Activated CD4-positive, alpha-beta memory T cell treated with anti-CD3 and anti-CD28 coated beads, Interleukin-2, amount 10 ng/mL, durations not matched to agents 7 days and 5 days (primary cell): ENCODE results near the gene CCDC188. TPM values are rescaled to one million over a fixed set of nuclear protein-coding genes. Genes with fewer than 3 reads are reported as not detected.

ENCODE experiments used
- CTCF ChIA-PET: fragments of 350-600 bp; sonication (Branson Sonifier 250); formaldehyde crosslinking; loops from one replicate; lab custom pipeline; 2021; ENCODE audit warnings: antibody characterized with exemption, inconsistent platforms; lab: Charles Lee
- POLR2A ChIA-PET: fragments of 350-600 bp; sonication (Branson Sonifier 250); formaldehyde crosslinking; loops from one replicate; lab custom pipeline; 2021; ENCODE audit warnings: antibody characterized with exemption; lab: Charles Lee
- DNase-seq: peaks from one replicate; pipeline ENCODE4 v3.0.0-alpha.2; 2020
- H3K27ac Mint-ChIP-seq: one replicate; pipeline ENCODE4 v1.8.0; 2021; ENCODE audit warnings: mild to moderate bottlenecking, mixed read lengths
- H3K27me3 Mint-ChIP-seq: one replicate; pipeline ENCODE4 v1.8.0; 2021; ENCODE audit warnings: mixed read lengths
- H3K36me3 Mint-ChIP-seq: one replicate; pipeline ENCODE4 v1.8.0; 2021; ENCODE audit warnings: low read depth, mixed read lengths
- H3K4me1 Mint-ChIP-seq: one replicate; pipeline ENCODE4 v1.8.0; 2021; ENCODE audit warnings: mixed read lengths
- H3K4me3 Mint-ChIP-seq: one replicate; pipeline ENCODE4 v1.8.0; 2021; ENCODE audit warnings: mild to moderate bottlenecking, mixed read lengths
- H3K9me3 Mint-ChIP-seq: one replicate; pipeline ENCODE4 v1.8.0; 2021; ENCODE audit warnings: mixed read lengths
- total RNA-seq, 2 experiments: library from RNA; stranded (reverse); gene quantifications; one replicate each; pipeline ENCODE4 v1.2.3, GENCODE V29; 2021

CCDC188 gene
- total RNA-seq, 2 experiments from 2014 or later = 0.33 to 0.76 TPM

DNA sequence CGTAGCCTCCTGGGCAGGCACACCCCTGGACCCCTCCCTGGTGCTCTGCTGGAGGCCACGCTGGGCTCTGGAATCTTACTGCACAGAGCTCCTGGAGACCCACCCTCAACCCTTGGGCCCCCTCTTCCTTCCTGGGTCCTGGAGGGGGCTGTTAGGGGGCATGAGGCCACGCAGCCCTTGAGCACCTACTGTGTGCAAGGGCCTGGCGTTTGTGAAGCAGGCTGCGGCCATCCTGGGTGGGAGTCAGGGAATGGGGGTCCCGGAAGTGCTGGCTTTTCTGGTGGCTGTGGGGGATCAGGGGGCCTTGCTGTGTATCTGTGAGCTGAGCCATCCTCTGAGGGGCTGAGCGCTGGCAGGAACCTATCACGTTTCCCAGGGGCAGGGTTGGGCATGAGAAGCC is 40.9 kb upstream of the CCDC188 start:
- CTCF ChIA-PET = no interaction called here
- Mint-ChIP-seq H3K27ac (no peak overlapping the region), H3K9me3 (no peaks in the 10 kb centered on the region), H3K36me3 (no peaks in the 10 kb centered on the region), H3K27me3 (no peaks in the 10 kb centered on the region), H3K4me3 (no peak overlapping the region), H3K4me1 (no peaks in the 10 kb centered on the region)
- no peak for DNase-seq
- POLR2A ChIA-PET = no interaction called here

DNA sequence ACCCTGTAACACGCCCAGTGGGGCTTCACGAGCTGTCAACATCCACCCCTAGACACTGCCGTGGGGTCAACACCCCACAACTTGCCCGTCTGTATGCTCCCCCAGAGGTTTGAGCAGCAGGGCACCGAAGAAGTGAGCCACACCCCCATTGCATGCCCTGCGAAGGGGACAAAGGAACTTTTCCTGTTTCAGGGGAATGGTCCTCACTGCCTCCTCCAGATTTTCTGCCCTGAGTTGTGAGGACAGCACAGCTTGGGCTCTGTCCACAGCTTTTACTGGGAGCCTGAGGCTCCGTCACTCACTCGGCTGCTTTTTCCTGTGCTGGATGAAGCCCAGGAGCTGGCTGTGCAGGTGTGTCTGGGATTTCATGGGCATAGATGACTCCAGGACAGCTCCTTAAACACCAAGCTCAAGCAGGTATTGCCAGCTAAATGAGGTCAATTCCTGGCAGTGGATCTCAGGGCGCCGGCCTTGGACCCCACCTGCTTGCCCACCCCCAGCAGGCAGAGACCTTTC is 40.2 kb upstream of the CCDC188 start:
- ChIA-PET CTCF (no interaction called here), POLR2A (interaction anchor here (1.1 kb wide), 1 partner anchor 10 kb away, joined by 3 read pairs; no protein-coding TSS in a partner anchor)
- DNase-seq = no peak
- no peaks in the 10 kb centered on the region for H3K27me3 Mint-ChIP-seq
- H3K4me1 Mint-ChIP-seq = no peaks in the 10 kb centered on the region
- H3K4me3 Mint-ChIP-seq = no peak overlapping the region
- H3K27ac Mint-ChIP-seq = no peak overlapping the region
- no peaks in the 10 kb centered on the region for H3K36me3 Mint-ChIP-seq
- H3K9me3 Mint-ChIP-seq = no peaks in the 10 kb centered on the region

GRCh38 chr22:20188567-20188877 is 37.7 kb upstream of the CCDC188 start:
- no peak for DNase-seq
- no peak overlapping the region for H3K4me3 Mint-ChIP-seq
- POLR2A ChIA-PET = no interaction called here
- H3K27ac Mint-ChIP-seq = no peak overlapping the region
- H3K36me3 Mint-ChIP-seq = no peaks in the 10 kb centered on the region
- H3K9me3 Mint-ChIP-seq = no peaks in the 10 kb centered on the region
- no peaks in the 10 kb centered on the region for H3K27me3 Mint-ChIP-seq
- CTCF ChIA-PET = no interaction called here
- no peaks in the 10 kb centered on the region for H3K4me1 Mint-ChIP-seq

GRCh38 chr22:20187777-20188566 is 37.1 kb upstream of the CCDC188 start:
- Mint-ChIP-seq H3K4me3 (no peak overlapping the region), H3K4me1 (no peaks in the 10 kb centered on the region), H3K9me3 (no peaks in the 10 kb centered on the region), H3K27ac (no peak overlapping the region), H3K27me3 (no peaks in the 10 kb centered on the region), H3K36me3 (no peaks in the 10 kb centered on the region)
- ChIA-PET CTCF (no interaction called here), POLR2A (no interaction called here)
- DNase-seq = no peak

- Mint-ChIP-seq H3K27me3 (no peaks in the 10 kb centered on the region), H3K27ac (no peak overlapping the region), H3K4me3 (no peak overlapping the region), H3K4me1 (no peaks in the 10 kb centered on the region), H3K9me3 (no peaks in the 10 kb centered on the region), H3K36me3 (no peaks in the 10 kb centered on the region)
- ChIA-PET CTCF (no interaction called here), POLR2A (no interaction called here)
- no peak for DNase-seq
Observed at GRCh38 chr22:20186871-20187546, 36.2 kb upstream of the CCDC188 start.

DNA sequence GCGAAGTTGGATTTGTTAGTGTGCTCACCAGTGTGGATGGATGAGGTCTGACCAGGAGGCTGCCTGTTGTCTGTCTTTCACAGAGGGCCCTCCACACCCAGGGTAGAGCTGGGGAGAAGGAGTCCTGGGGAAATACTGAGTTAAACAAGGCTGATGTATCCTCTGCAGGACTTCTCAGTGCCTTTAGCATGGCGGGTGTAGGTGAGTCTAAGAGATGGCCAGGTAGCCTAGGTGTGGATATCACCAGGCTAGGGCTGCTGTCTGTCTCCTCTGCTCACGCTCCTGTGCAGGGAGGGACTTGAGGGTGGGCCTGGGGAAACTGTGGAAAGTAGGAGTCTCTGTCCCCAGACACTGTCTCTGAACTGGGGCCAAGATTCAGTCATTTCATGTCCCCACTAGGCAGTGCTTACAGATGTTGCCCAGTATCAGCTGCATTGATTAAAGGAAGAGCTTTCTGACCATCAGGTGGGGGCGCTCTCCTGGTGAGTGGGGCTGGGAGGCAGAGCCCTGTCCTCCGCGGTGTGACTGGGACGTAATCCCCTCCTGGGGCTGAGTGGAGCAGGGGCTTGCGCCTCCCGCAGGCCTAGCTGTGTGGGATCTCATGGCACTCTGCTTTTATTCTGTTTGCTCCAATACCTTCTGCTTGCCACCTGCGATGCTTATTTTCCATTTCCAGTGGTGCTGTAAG is 35.5 kb upstream of the CCDC188 start:
- Mint-ChIP-seq H3K27ac (no peak overlapping the region), H3K36me3 (no peaks in the 10 kb centered on the region), H3K4me1 (no peaks in the 10 kb centered on the region), H3K27me3 (no peaks in the 10 kb centered on the region), H3K4me3 (no peak overlapping the region), H3K9me3 (no peaks in the 10 kb centered on the region)
- CTCF ChIA-PET = no interaction called here
- no peak for DNase-seq
- POLR2A ChIA-PET = no interaction called here

GRCh38 chr22:20185750-20186149 is 34.9 kb upstream of the CCDC188 start:
- no peaks in the 10 kb centered on the region for H3K27me3 Mint-ChIP-seq
- no peak overlapping the region for H3K27ac Mint-ChIP-seq
- H3K4me1 Mint-ChIP-seq = no peaks in the 10 kb centered on the region
- POLR2A ChIA-PET = no interaction called here
- no peaks in the 10 kb centered on the region for H3K9me3 Mint-ChIP-seq
- no peak for DNase-seq
- H3K4me3 Mint-ChIP-seq = no peak overlapping the region
- CTCF ChIA-PET = no interaction called here
- no peaks in the 10 kb centered on the region for H3K36me3 Mint-ChIP-seq

DNA sequence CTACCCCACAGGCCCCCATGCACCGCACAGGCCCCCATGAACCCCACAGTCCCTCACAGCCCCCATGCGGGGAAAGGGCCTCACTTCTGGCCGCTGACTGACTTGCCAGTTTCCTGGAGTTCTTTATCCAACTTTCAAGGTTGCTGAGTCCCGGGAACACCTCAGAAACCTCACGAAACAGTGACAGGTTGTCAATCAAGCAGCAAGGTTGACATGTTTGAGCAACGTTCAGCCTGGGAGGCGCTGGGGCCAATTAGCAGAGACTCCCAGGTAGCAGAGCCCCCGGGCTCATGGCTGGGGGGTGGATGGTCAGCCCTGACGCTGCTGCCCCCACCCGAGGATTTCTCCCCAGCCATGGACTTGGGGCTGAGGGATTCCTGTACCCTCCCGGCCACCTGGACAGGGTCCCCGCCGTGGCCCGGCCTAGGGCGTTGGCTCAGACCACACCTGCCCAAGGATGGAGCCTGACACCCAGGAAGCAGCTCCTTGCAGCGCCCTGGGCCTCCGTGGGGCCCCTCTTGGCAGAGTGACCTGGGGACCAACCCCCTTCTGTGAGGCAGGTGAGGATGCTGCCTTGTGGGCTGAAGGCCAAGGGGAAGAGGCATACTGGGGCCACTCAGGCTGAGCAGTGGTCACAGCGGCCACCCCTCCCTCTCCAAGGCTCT is 33.8 kb upstream of the CCDC188 start:
- DNase-seq = no peak
- CTCF ChIA-PET = no interaction called here

GRCh38 chr22:20183823-20184222 is 33.0 kb upstream of the CCDC188 start:
- H3K36me3 Mint-ChIP-seq = no peaks in the 10 kb centered on the region
- ChIA-PET POLR2A (no interaction called here), CTCF (no interaction called here)
- no peaks in the 10 kb centered on the region for H3K4me1 Mint-ChIP-seq
- no peak for DNase-seq
- no peaks in the 10 kb centered on the region for H3K27me3 Mint-ChIP-seq
- H3K4me3 Mint-ChIP-seq = no peak overlapping the region
- H3K9me3 Mint-ChIP-seq = no peaks in the 10 kb centered on the region
- H3K27ac Mint-ChIP-seq = no peak overlapping the region

More for the DNA sequence above, 33.8 kb upstream of the CCDC188 start:
- no peaks in the 10 kb centered on the region for H3K27me3 Mint-ChIP-seq
- no peaks in the 10 kb centered on the region for H3K36me3 Mint-ChIP-seq
- no peaks in the 10 kb centered on the region for H3K4me1 Mint-ChIP-seq
- H3K9me3 Mint-ChIP-seq = no peaks in the 10 kb centered on the region
- H3K27ac Mint-ChIP-seq = no peak overlapping the region
- H3K4me3 Mint-ChIP-seq = no peak overlapping the region
- POLR2A ChIA-PET = no interaction called here

- CTCF ChIA-PET = no interaction called here
Observed at GRCh38 chr22:20183101-20183500, 32.2 kb upstream of the CCDC188 start.

DNA sequence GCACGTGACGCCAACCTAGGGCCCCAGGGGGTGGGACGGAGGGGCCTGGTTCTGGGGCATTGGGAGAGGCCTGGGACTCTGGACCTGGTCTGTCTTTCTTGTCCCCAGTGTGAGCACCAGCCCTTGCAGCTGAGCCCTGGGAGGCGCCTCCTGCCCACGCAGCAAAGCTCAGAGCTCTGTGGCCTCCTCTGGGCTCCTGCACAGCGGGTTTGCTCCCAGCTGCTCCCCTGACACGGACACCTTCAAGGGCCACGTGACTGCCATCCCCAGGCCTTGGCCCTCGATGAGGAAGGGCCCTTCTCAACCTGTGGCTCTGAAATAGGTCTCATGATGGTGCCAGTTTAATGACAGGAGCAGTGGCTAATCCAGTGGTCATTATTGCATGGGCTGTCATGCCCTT is 31.5 kb upstream of the CCDC188 start:
- no peaks in the 10 kb centered on the region for H3K4me1 Mint-ChIP-seq
- no peaks in the 10 kb centered on the region for H3K27me3 Mint-ChIP-seq
- CTCF ChIA-PET = no interaction called here
- no peaks in the 10 kb centered on the region for H3K36me3 Mint-ChIP-seq
- no peak for DNase-seq
- POLR2A ChIA-PET = no interaction called here
- H3K4me3 Mint-ChIP-seq = no peak overlapping the region
- H3K27ac Mint-ChIP-seq = no peak overlapping the region
- H3K9me3 Mint-ChIP-seq = no peaks in the 10 kb centered on the region

More at GRCh38 chr22:20183101-20183500, 32.2 kb upstream of the CCDC188 start:
- no peaks in the 10 kb centered on the region for H3K4me1 Mint-ChIP-seq
- no peak overlapping the region for H3K27ac Mint-ChIP-seq
- POLR2A ChIA-PET = no interaction called here
- H3K9me3 Mint-ChIP-seq = no peaks in the 10 kb centered on the region
- no peaks in the 10 kb centered on the region for H3K27me3 Mint-ChIP-seq
- no peak overlapping the region for H3K4me3 Mint-ChIP-seq
- no peaks in the 10 kb centered on the region for H3K36me3 Mint-ChIP-seq
- DNase-seq = no peak

GRCh38 chr22:20181884-20182236 is 31.0 kb upstream of the CCDC188 start:
- H3K27ac Mint-ChIP-seq = no peak overlapping the region
- ChIA-PET CTCF (no interaction called here), POLR2A (interaction anchor here (1.1 kb wide), 1 partner anchor 9 kb away, joined by 3 read pairs; no protein-coding TSS in a partner anchor)
- DNase-seq = no peak
- H3K4me1 Mint-ChIP-seq = no peaks in the 10 kb centered on the region
- no peaks in the 10 kb centered on the region for H3K27me3 Mint-ChIP-seq
- H3K36me3 Mint-ChIP-seq = no peaks in the 10 kb centered on the region
- no peak overlapping the region for H3K4me3 Mint-ChIP-seq
- H3K9me3 Mint-ChIP-seq = no peaks in the 10 kb centered on the region
